Breast epithelium (tissue), 3 donors: ENCODE results near the gene SMURF1.

ENCODE experiments used
- POLR2A ChIP-seq: fragments of 450-650 bp; IDR thresholded peaks from one replicate; pipeline ENCODE4 v1.6.1; 2016; ENCODE audit warnings: antibody characterized with exemption, mild to moderate bottlenecking, moderate library complexity
- TF ChIP-seq, protein P1 (sequence below), 3 donors: fragments of 450-650 bp; IDR thresholded peaks; one replicate each; pipeline ENCODE4 v1.5.1; 2016 to 2017; ENCODE audit warnings: antibody characterized with exemption in 3 of 3, mild to moderate bottlenecking in 3 of 3, moderate library complexity in 3 of 3

DNA sequence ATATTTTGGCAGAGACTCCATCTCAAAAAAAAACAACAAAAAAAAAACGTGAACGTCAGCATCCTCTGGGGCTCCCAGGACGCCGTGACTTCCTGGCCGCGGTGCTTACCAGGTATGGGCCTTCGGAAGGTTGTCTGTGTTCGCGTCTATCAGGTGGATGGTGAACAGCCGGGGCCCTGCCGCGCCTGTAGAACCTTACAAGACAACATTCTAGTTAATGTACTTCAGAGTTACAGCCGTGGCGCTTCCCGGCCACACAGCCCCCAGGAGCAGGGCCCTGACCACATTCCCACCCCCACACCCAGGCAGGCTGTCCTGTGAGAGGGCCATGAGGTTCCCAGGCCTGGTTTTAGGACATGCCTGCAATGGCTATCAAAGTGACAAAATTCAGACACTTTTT is 111.0 kb downstream of the SMURF1 start:
- TF ChIP-seq, protein P1, sequence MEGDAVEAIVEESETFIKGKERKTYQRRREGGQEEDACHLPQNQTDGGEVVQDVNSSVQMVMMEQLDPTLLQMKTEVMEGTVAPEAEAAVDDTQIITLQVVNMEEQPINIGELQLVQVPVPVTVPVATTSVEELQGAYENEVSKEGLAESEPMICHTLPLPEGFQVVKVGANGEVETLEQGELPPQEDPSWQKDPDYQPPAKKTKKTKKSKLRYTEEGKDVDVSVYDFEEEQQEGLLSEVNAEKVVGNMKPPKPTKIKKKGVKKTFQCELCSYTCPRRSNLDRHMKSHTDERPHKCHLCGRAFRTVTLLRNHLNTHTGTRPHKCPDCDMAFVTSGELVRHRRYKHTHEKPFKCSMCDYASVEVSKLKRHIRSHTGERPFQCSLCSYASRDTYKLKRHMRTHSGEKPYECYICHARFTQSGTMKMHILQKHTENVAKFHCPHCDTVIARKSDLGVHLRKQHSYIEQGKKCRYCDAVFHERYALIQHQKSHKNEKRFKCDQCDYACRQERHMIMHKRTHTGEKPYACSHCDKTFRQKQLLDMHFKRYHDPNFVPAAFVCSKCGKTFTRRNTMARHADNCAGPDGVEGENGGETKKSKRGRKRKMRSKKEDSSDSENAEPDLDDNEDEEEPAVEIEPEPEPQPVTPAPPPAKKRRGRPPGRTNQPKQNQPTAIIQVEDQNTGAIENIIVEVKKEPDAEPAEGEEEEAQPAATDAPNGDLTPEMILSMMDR (IDR thresholded peaks at IDR 0.05), result no peak
- no peak for TF ChIP-seq POLR2A
